ENCODE results near the gene CATSPER3. TPM values are rescaled to one million over a fixed set of nuclear protein-coding genes. Genes with fewer than 3 reads are reported as not detected.

CATSPER3 gene
- total RNA-seq, 1 experiment from 2014 or later: 0.90 TPM

- no peak for DNase-seq (ENCODE audit: low spot score)
- Histone ChIP-seq H3K4me1 (ENCODE audit: insufficient read depth, low read length, poor library complexity, severe bottlenecking) (no peaks in the 10 kb centered on the region), H3K27me3 (replicated peaks; ENCODE audit: insufficient read depth, low read depth, low read length, poor library complexity) (peaks cover 4% of the 10 kb centered on the region), H3K27ac (ENCODE audit: low read depth, low read length, poor library complexity, severe bottlenecking) (no peak overlapping the region), H3K4me3 (ENCODE audit: low read depth, low read length, poor library complexity, severe bottlenecking) (no peak overlapping the region), H3K36me3 (ENCODE audit: insufficient read depth, low read length, poor library complexity, severe bottlenecking) (no peaks in the 10 kb centered on the region), H3K9me3 (ENCODE audit: low read depth, low read length, poor library complexity, severe bottlenecking) (no peaks in the 10 kb centered on the region)
- CTCF ChIA-PET: no interaction called here
- TF ChIP-seq EZH2 (IDR thresholded peaks at IDR 0.05; ENCODE audit: borderline replicate concordance, low read depth, low read length, poor library complexity, severe bottlenecking): no peak
- TF ChIP-seq CTCF (conservative IDR thresholded peaks at IDR 0.05; ENCODE audit: low read depth, low read length): no peak
- POLR2A ChIA-PET (ENCODE audit: low non-redundant PET): no interaction called here
- BruUV-seq (replicated peaks): no TSS peak
- intact Hi-C loops (cut with micrococcal nuclease; ENCODE audit: unreplicated experiment): no loop called here
Observed at GRCh38 chr5:135061001-135061400, 93.3 kb downstream of the CATSPER3 start.

Small RNAs within 50 kb of the gene (microRNA-seq; reads per million reads assigned to microRNA genes)
- not detected for gene MIR4461

Other genes starting within 250 kb of the CATSPER3 start
- gene CAMLG, start 229.4 kb upstream of the CATSPER3 start, total RNA-seq (2021): 37.6 and 38.8 TPM in 2 replicates
- gene DDX46, start 209.1 kb upstream of the CATSPER3 start, total RNA-seq (2021): 110 and 128 TPM in 2 replicates
- gene C5orf24, start 121.9 kb upstream of the CATSPER3 start, total RNA-seq (2021): 66.4 and 67.6 TPM in 2 replicates
- gene TXNDC15, start 93.5 kb upstream of the CATSPER3 start, total RNA-seq (2021): 40.7 and 42.0 TPM in 2 replicates
- gene PCBD2, start 62.8 kb upstream of the CATSPER3 start, total RNA-seq (2021): 13.8 and 14.6 TPM in 2 replicates
- gene PITX1, start 66.3 kb downstream of the CATSPER3 start, total RNA-seq (2021): 1.8 and 2.0 TPM in 2 replicates

Measured in A673 (cell line).